HepG2 (cell line): Measurements from ENCODE around the gene ATG4D. TPM values are rescaled to one million over a fixed set of nuclear protein-coding genes. Genes with fewer than 3 reads are reported as not detected.

Experiments used
- BHLHE40 ChIP-seq: IDR thresholded peaks from 2 replicates; pipeline ENCODE4 v1.6.1; 2011; ENCODE audit warnings: low read length, improper control_type of control experiment
- FOXJ3 ChIP-seq: sonication (generic); formaldehyde crosslinking; IDR thresholded peaks from 2 replicates; pipeline ENCODE4 v1.4.0; 2020; ENCODE audit warnings: missing genetic modification reagents, mild to moderate bottlenecking, borderline replicate concordance
- HMGXB4 ChIP-seq, 2 experiments: sonication (generic) in 1 of 2; formaldehyde crosslinking in 1 of 2; IDR thresholded peaks; 2 replicates each; pipeline versions ENCODE4 v1.4.0 to v1.6.1; 2018 to 2020; ENCODE audit warnings: missing genetic modification reagents in 2 of 2, borderline replicate concordance in 1 of 2, low read depth in 1 of 2, mild to moderate bottlenecking in 1 of 2, missing biosample characterization in 1 of 2
- HNF1B ChIP-seq: sonication (generic); formaldehyde crosslinking; IDR thresholded peaks from 2 replicates; pipeline ENCODE4 v1.5.1; 2020; ENCODE audit warnings: mild to moderate bottlenecking, moderate library complexity, missing genetic modification reagents
- MIXL1 ChIP-seq: IDR thresholded peaks from 2 replicates; pipeline ENCODE4 v1.6.1; 2016
- NR0B2 ChIP-seq: sonication (generic); formaldehyde crosslinking; IDR thresholded peaks from 2 replicates; pipeline ENCODE4 v1.4.0; 2020; ENCODE audit warnings: mild to moderate bottlenecking, missing genetic modification reagents
- RAD21 ChIP-seq: fragments of 450-650 bp; formaldehyde crosslinking; IDR thresholded peaks from 2 replicates; pipeline ENCODE4 v1.5.0; 2020; ENCODE audit warnings: mild to moderate bottlenecking
- TFDP2 ChIP-seq: sonication (generic); formaldehyde crosslinking; IDR thresholded peaks from 2 replicates; pipeline ENCODE4 v1.4.0; 2020; ENCODE audit warnings: missing genetic modification reagents
- THAP11 ChIP-seq: IDR thresholded peaks from 2 replicates; pipeline ENCODE4 v1.6.1; 2016; ENCODE audit warnings: missing biosample characterization, missing genetic modification reagents
- XRCC5 ChIP-seq: fragments of 200-400 bp; formaldehyde crosslinking; optimal IDR thresholded peaks from 2 replicates; pipeline ENCODE3; 2017; ENCODE audit warnings: mild to moderate bottlenecking, low read length
- ZBTB33 ChIP-seq: sonication (generic); formaldehyde crosslinking; IDR thresholded peaks from 2 replicates; pipeline ENCODE4 v1.4.0; 2020; ENCODE audit warnings: missing genetic modification reagents
- ZMYM2 ChIP-seq: sonication (generic); formaldehyde crosslinking; IDR thresholded peaks from 2 replicates; pipeline ENCODE4 v1.8.0; 2022; ENCODE audit warnings: mild to moderate bottlenecking, missing genetic modification reagents
- ZMYM3 ChIP-seq: sonication (generic); formaldehyde crosslinking; IDR thresholded peaks from 2 replicates; pipeline ENCODE4 v1.5.1; 2020; ENCODE audit warnings: mild to moderate bottlenecking, missing genetic modification reagents
- ZNF563 ChIP-seq: sonication (generic); formaldehyde crosslinking; IDR thresholded peaks from 2 replicates; pipeline ENCODE4 v1.8.0; 2022; ENCODE audit warnings: mild to moderate bottlenecking, moderate library complexity, missing genetic modification reagents
- ZNF839 ChIP-seq: sonication (generic); formaldehyde crosslinking; IDR thresholded peaks from 2 replicates; pipeline ENCODE4 v1.4.0; 2020; ENCODE audit warnings: missing genetic modification reagents, mild to moderate bottlenecking, borderline replicate concordance
- polyA plus RNA-seq, 8 experiments: library from polyadenylated mRNA; depleted of rRNA in 3 of 8; stranded (reverse) in 7 of 8; unstranded in 1 of 8; fragments of >200 nt; fragmentation: Illumina TruSeq in 4 of 8; extraction: Trizol in 4 of 8; gene quantifications; 2 replicates each; pipeline versions ENCODE4 v1.2.1 to v1.2.3, GENCODE V29; 2011 to 2016; ENCODE audit warnings: low read depth in 4 of 8, missing spikeins in 1 of 8, mixed read lengths in 1 of 8; ENCODE audit not compliant: insufficient read depth in 1 of 8
- total RNA-seq, 5 experiments: library from RNA; depleted of rRNA; stranded (reverse); fragments of >200 nt; fragmentation: Illumina TruSeq; extraction: Trizol; gene quantifications; 2 replicates each; pipeline ENCODE4 v1.2.3, GENCODE V29; 2016; ENCODE audit warnings: low read depth in 1 of 5
- TF ChIP-seq, protein P1 (sequence below): IDR thresholded peaks from 2 replicates; pipeline ENCODE4 v1.6.1; 2016; ENCODE audit warnings: missing compliant biosample characterization, missing genetic modification reagents, borderline replicate concordance
- TF ChIP-seq, protein P2 (sequence below): sonication (generic); formaldehyde crosslinking; IDR thresholded peaks from 2 replicates; pipeline ENCODE4 v1.5.0; 2020; ENCODE audit warnings: mild to moderate bottlenecking, missing genetic modification reagents

ATG4D gene
- total and polyA plus RNA-seq, 2 of the 13 experiments (the other 11 are each of a cell fraction or from before 2014, with no cell fraction given) = 17.8 to 19.0 TPM

DNA sequence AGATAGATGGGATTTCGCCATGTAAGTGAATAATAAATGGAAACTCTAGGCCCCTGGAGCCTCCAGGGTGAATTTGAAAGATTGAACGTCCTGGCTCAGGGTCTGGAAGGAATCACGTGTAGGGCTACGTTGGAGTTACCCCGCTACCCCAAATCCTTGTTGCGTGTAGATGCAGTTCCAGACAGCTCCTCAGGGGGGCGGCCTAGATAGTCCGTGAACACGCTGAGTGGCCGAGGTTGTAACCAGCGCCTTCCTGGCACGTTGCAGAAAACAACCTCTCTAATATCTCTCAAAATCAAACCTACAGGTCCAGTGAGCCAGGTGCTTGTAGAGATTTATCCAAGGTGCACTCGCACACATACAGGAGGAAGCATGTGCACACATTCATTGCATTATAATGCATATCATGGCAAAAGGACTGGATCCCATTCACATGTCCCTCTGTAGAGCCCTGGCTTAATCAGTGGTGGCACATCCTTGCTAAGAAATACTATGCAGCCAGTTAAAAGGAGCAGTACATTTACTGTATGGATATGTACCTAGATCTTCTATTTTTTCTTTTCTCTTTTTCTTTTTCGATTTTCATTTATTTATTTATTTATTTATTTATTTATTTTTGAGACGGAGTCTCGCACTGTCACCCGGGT, 38.0 kb upstream of the ATG4D start (continued):
- TF ChIP-seq, protein P1, sequence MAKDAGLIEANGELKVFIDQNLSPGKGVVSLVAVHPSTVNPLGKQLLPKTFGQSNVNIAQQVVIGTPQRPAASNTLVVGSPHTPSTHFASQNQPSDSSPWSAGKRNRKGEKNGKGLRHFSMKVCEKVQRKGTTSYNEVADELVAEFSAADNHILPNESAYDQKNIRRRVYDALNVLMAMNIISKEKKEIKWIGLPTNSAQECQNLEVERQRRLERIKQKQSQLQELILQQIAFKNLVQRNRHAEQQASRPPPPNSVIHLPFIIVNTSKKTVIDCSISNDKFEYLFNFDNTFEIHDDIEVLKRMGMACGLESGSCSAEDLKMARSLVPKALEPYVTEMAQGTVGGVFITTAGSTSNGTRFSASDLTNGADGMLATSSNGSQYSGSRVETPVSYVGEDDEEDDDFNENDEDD (CRISPR knock-in tag) = 0 out of 2 replicates have a peak, but pooled peaks have one; percentile 31
- peak; percentile 32; the same call in 1 of the 2 replicates for TF ChIP-seq HNF1B (CRISPR knock-in tag)
- TF ChIP-seq XRCC5 = peak; percentile 70
- TF ChIP-seq HMGXB4 (CRISPR knock-in tag; IDR thresholded peaks at IDR 0.05; ENCODE audit: borderline replicate concordance in 1 of 2, low read depth in 1 of 2) = peak; percentile 56 to 81; a peak in 3 of 4 replicates
- TF ChIP-seq ZBTB33 (CRISPR knock-in tag) = peak; percentile 93
- TF ChIP-seq, protein P2, sequence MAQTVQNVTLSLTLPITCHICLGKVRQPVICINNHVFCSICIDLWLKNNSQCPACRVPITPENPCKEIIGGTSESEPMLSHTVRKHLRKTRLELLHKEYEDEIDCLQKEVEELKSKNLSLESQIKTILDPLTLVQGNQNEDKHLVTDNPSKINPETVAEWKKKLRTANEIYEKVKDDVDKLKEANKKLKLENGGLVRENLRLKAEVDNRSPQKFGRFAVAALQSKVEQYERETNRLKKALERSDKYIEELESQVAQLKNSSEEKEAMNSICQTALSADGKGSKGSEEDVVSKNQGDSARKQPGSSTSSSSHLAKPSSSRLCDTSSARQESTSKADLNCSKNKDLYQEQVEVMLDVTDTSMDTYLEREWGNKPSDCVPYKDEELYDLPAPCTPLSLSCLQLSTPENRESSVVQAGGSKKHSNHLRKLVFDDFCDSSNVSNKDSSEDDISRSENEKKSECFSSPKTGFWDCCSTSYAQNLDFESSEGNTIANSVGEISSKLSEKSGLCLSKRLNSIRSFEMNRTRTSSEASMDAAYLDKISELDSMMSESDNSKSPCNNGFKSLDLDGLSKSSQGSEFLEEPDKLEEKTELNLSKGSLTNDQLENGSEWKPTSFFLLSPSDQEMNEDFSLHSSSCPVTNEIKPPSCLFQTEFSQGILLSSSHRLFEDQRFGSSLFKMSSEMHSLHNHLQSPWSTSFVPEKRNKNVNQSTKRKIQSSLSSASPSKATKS (CRISPR knock-in tag) = no peak
- peak; percentile 33; the same call in 1 of the 2 replicates for TF ChIP-seq BHLHE40
- 0 out of 2 replicates have a peak, but pooled peaks have one; percentile 43 for TF ChIP-seq NR0B2
- TF ChIP-seq MIXL1 = 0 out of 2 replicates have a peak, but pooled peaks have one; percentile 21
- 0 out of 2 replicates have a peak, but pooled peaks have one; percentile 34 for TF ChIP-seq ZMYM2 (CRISPR knock-in tag)
- TF ChIP-seq ZNF563 (CRISPR knock-in tag) = no peak
- no peak for TF ChIP-seq ZNF839
- TF ChIP-seq RAD21 = peak; percentile 52; the same call in 1 of the 2 replicates
- peak; percentile 51; the same call in 1 of the 2 replicates for TF ChIP-seq ZMYM3
- 0 out of 2 replicates have a peak, but pooled peaks have one; percentile 35 for TF ChIP-seq TFDP2 (CRISPR knock-in tag)
- no peak for TF ChIP-seq FOXJ3 (CRISPR knock-in tag)
- TF ChIP-seq THAP11 (CRISPR knock-in tag) = no peak
